Progenitor cell of endocrine pancreas (in vitro differentiated cells): ENCODE results near the gene COPS4. TPM values are rescaled to one million over a fixed set of nuclear protein-coding genes. Genes with fewer than 3 reads are reported as not detected.
"Not testable (repeated sequence)": the region's sequence is repeated elsewhere in the genome, so short reads cannot be mapped to it uniquely, and the experiment has no call there.

Experiments
- DNase-seq: peaks from one replicate; pipeline ENCODE4 v3.0.0; 2021; ENCODE audit warnings: low spot score; ENCODE audit not compliant: unreplicated experiment
- H3K27ac Mint-ChIP-seq: 2 replicates; pipeline ENCODE4 v1.8.0; 2021; ENCODE audit warnings: mild to moderate bottlenecking, moderate library complexity, mixed read lengths
- H3K27me3 Mint-ChIP-seq: 2 replicates; pipeline ENCODE4 v1.8.0; 2021; ENCODE audit warnings: mixed read lengths
- H3K36me3 Mint-ChIP-seq: 2 replicates; pipeline ENCODE4 v1.8.0; 2022; ENCODE audit warnings: mixed read lengths; ENCODE audit not compliant: insufficient read depth
- H3K4me1 Mint-ChIP-seq: 2 replicates; pipeline ENCODE4 v1.8.0; 2021; ENCODE audit warnings: low read depth, mixed read lengths
- H3K4me3 Mint-ChIP-seq: 2 replicates; pipeline ENCODE4 v1.8.0; 2021; ENCODE audit warnings: low read depth, mild to moderate bottlenecking, moderate library complexity, mixed read lengths
- H3K9me3 Mint-ChIP-seq: 2 replicates; pipeline ENCODE4 v1.8.0; 2021; ENCODE audit warnings: low read depth, mixed read lengths
- CTCF ChIP-seq: fragments of 200-600 bp; sonication (generic); IDR thresholded peaks from one replicate; pipeline ENCODE4 v1.5.0; 2021; ENCODE audit warnings: antibody characterized with exemption, mild to moderate bottlenecking; ENCODE audit not compliant: unreplicated experiment
- total RNA-seq: library from RNA; stranded (reverse); gene quantifications from 2 replicates; pipeline ENCODE4 v1.2.1, GENCODE V29; 2021

COPS4 gene
- total RNA-seq, 1 donor from 2014 or later, result 42.7 TPM

GRCh38 chr4:83043801-83044407 is 8.9 kb downstream of the COPS4 start:
- no peak for TF ChIP-seq CTCF
- H3K27ac Mint-ChIP-seq, result no peak overlapping the region
- no peak overlapping the region for H3K4me3 Mint-ChIP-seq

GRCh38 chr4:83046693-83047473 is 11.9 kb downstream of the COPS4 start:
- no peak for DNase-seq
- peaks cover 17% of the 10 kb centered on the region for H3K36me3 Mint-ChIP-seq
- H3K27ac Mint-ChIP-seq, result no peak overlapping the region
- no peaks in the 10 kb centered on the region for H3K4me1 Mint-ChIP-seq
- H3K9me3 Mint-ChIP-seq, result no peaks in the 10 kb centered on the region
- no peak for TF ChIP-seq CTCF
- no peak overlapping the region for H3K4me3 Mint-ChIP-seq
- no peaks in the 10 kb centered on the region for H3K27me3 Mint-ChIP-seq

More at GRCh38 chr4:83043801-83044407, 8.9 kb downstream of the COPS4 start:
- Mint-ChIP-seq H3K36me3 (peaks cover 5% of the 10 kb centered on the region), H3K4me1 (no peaks in the 10 kb centered on the region), H3K9me3 (no peaks in the 10 kb centered on the region), H3K27me3 (no peaks in the 10 kb centered on the region)
- no peak for DNase-seq

- not testable (repeated sequence) for H3K4me3 Mint-ChIP-seq, H3K27ac Mint-ChIP-seq, DNase-seq, H3K4me1 Mint-ChIP-seq, H3K9me3 Mint-ChIP-seq, H3K27me3 Mint-ChIP-seq
- H3K36me3 Mint-ChIP-seq, result peaks cover 26% of the 10 kb centered on the region
These were observed 13.8 kb downstream of the COPS4 start for GRCh38 chr4:83048781-83049180.

- H3K27me3 Mint-ChIP-seq, result no peaks in the 10 kb centered on the region
- H3K4me1 Mint-ChIP-seq, result no peaks in the 10 kb centered on the region
- TF ChIP-seq CTCF, result peak; percentile 35
- H3K36me3 Mint-ChIP-seq, result peaks cover 36% of the 10 kb centered on the region
- H3K4me3 Mint-ChIP-seq, result no peak overlapping the region
- no peak overlapping the region for H3K27ac Mint-ChIP-seq
- no peak for DNase-seq
- H3K9me3 Mint-ChIP-seq, result no peaks in the 10 kb centered on the region
These were observed 19.9 kb downstream of the COPS4 start for GRCh38 chr4:83054928-83055327.

GRCh38 chr4:83062739-83063138 is 27.8 kb downstream of the COPS4 start:
- no peak overlapping the region for H3K27ac Mint-ChIP-seq
- TF ChIP-seq CTCF, result no peak
- H3K4me1 Mint-ChIP-seq, result no peaks in the 10 kb centered on the region
- H3K27me3 Mint-ChIP-seq, result no peaks in the 10 kb centered on the region
- peaks cover 33% of the 10 kb centered on the region for H3K36me3 Mint-ChIP-seq
- DNase-seq, result no peak
- H3K4me3 Mint-ChIP-seq, result no peak overlapping the region
- no peaks in the 10 kb centered on the region for H3K9me3 Mint-ChIP-seq
